Subcutaneous adipose tissue (tissue), 4 donors: Measurements from ENCODE around the gene RELL1. TPM values are rescaled to one million over a fixed set of nuclear protein-coding genes. Genes with fewer than 3 reads are reported as not detected.

Experiments used
- total RNA-seq, 4 donors: library from RNA; depleted of rRNA; stranded (reverse); fragments of >200 nt; gene quantifications; one replicate each; pipeline ENCODE4 v1.1.0, GENCODE V29; 2016
- TF ChIP-seq, protein P1 (sequence below): fragments of 450-650 bp; IDR thresholded peaks from one replicate; pipeline ENCODE4 v1.5.1; 2016; ENCODE audit warnings: low read depth, mild to moderate bottlenecking, control low read depth, antibody characterized with exemption, moderate library complexity

The RELL1 gene, protein sequence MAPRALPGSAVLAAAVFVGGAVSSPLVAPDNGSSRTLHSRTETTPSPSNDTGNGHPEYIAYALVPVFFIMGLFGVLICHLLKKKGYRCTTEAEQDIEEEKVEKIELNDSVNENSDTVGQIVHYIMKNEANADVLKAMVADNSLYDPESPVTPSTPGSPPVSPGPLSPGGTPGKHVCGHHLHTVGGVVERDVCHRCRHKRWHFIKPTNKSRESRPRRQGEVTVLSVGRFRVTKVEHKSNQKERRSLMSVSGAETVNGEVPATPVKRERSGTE
- 100 to 1,000 TPM in 1 of 4 donors, 10 to 100 TPM in 3; 56.7 to 124 (median 74.5) TPM for total RNA-seq

DNA sequence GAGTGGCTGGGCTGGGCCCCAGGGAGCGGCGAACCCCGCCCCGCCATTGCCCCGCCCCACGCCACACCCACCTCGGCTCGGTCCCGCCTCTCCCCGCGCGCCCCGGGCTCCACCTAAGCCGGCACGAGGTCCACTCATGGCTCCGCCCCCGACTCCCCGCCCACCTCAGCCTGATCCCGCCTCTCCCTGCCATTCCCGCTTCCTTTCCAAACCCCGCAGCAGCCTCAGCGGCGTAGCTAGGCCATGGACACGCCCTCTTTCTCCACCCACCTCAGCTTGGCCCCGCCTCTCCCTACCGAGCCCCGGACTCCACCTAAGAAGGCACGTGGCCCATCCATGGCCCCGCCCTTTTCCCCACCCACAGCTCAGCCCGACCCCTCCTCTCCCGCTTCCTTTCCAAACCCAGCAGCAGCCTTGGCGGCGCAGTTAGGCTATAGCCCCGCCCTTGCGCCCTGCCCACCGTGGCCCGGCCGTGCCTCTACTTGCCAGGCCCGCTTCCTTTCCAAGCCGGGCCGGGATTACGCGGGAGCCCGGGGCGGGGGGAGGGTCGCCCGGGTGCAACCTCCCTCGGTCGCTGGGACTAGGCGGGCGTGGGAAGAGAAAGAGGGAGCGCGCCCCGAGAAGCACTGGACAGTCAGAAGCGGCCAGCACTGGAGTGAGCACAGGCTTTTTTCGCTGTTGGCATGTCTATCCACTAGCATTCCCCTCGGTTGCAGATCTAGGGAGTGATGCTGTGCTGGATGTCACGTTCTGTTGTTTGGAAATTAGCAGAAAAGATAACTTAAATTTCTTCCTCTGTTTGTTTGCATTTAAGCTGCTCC is at the start of gene RELL1:
TSS of gene RELL1 (minus strand) at position 4 of the 821 bp plus-strand sequence. CDS start 89 bp downstream, outside the sequence.
- TF ChIP-seq, protein P1, sequence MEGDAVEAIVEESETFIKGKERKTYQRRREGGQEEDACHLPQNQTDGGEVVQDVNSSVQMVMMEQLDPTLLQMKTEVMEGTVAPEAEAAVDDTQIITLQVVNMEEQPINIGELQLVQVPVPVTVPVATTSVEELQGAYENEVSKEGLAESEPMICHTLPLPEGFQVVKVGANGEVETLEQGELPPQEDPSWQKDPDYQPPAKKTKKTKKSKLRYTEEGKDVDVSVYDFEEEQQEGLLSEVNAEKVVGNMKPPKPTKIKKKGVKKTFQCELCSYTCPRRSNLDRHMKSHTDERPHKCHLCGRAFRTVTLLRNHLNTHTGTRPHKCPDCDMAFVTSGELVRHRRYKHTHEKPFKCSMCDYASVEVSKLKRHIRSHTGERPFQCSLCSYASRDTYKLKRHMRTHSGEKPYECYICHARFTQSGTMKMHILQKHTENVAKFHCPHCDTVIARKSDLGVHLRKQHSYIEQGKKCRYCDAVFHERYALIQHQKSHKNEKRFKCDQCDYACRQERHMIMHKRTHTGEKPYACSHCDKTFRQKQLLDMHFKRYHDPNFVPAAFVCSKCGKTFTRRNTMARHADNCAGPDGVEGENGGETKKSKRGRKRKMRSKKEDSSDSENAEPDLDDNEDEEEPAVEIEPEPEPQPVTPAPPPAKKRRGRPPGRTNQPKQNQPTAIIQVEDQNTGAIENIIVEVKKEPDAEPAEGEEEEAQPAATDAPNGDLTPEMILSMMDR: no peak

DNA sequence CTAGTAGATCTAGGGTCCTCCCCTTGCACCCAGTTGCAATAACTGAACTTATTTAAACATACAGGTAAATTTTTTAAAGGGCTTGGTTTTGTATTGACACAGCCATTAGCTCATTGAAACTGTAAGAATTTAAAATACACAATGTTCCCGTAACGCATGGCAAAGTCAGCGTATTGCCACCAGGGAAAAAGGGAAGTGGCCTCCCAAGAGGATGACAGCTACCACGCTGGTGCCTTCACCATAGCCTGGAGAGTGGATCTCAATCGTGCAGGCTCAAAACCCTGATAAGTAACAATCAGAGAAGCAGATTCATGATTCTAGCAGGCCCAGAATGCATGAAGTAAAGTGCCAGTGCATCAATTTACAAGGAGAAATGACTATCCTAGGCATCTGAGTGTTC is 49.4 kb upstream of the RELL1 start:
- TF ChIP-seq, protein P1: no peak

DNA sequence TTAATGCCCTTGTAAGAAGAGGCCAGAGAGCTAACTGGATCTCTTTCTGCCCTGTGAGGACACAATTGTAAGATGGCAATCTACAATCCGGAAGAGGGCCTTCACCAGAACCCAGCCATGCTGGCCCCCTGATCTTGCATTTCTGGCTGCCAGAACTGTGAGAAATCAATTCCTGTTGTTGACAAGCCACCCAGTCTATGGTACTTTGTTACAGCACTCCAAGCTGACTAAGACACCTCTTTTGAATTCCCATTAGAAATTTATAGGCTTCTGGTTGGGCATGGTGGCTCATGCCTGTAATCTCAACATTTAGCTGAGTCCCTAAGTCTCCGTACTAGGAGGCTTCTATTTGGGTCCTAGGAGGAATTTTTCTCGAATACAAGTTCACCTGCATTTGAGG is 48.8 kb upstream of the RELL1 start:
- TF ChIP-seq, protein P1: no peak

DNA sequence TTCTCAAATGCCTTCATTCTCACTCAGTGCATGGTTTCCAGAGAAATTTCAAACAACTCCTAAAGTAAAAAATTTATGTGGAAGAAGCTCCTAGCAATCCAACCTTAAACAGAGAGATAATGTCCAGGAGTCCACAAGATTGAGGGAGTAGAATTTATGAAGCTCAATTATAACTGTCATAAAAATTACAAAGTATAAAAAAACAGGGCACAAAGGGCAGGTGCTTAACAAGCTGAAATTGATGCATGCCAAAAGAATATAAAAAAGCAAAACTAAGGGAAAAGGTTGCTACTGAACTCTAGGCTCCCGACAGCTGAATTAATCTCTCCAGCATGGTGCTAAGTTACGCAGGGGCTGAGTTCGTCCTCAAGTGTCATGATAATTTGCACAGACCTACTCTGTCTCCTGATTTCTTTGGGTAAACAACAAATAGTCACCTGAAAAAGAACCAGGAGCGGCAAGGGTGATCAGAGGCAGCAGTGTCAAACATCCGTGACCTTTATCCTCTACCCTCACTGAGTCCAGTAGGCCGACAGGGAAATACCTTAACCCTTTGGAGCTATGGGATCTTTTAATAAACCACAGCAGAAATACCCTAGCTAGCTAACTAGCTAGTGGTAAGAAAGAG is 47.2 kb upstream of the RELL1 start:
- TF ChIP-seq, protein P1: no peak

DNA sequence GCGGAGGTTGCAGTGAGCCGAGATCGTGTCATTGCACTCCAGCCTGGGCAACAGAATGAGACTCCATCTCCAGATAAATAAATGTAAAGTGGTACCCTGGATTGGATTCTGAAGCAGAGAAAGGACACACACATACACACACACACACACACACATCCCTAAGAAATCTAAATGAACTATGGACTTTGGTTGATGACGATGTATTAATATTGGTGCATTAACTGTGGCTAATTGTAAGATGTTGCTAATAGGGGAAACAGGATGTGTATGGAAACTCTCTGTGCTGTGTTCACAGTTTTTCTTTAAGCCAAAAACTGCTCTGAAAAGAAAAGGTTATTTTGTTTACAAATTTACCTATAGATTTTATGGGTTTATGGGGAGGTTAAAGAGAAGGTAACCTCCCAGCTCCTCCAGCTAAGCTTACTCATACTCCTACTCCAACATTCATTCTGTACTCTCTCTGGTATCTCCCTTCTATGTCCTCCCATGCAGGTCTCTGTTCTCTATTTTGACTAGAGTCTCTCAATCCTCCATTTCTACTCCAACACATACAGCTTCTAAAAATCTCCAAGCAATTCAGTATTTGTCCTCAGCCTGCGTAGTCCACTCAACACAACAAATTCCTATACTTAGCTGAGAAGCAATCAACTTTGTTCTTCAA is 46.5 kb upstream of the RELL1 start:
- TF ChIP-seq, protein P1: no peak

DNA sequence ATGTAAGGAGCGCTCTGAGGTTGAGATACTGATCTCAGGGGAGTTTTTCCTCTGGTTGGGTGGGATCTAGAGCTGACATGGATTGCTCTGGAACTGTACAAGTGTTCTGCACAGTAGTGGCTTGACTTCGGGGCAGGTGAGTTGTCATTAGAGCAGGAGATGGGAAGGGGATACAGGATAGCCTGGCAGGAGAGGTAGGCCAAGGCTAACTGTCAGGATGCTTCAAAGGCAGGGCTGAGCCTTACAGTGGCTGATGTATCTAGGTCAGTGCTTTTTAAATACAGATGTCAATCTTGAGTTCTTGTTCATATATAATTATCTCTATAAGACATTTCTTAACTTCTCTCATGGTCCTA is 43.5 kb upstream of the RELL1 start:
- TF ChIP-seq, protein P1: no peak
